ENCODE data around the gene SFXN4. TPM values are rescaled to one million over a fixed set of nuclear protein-coding genes. Genes with fewer than 3 reads are reported as not detected.

SFXN4 gene
- total and polyA plus RNA-seq, 2 of the 13 experiments (the other 11 are each of a cell fraction or from before 2014, with no cell fraction given), result 47.7 to 64.9 TPM

GRCh38 chr10:119120413-119120867 lies 45.1 kb downstream of the SFXN4 start (continued):
- TF ChIP-seq AHDC1 (CRISPR knock-in tag; IDR thresholded peaks at IDR 0.05; ENCODE audit: borderline replicate concordance), result peak; percentile 96; the same call in 1 of the 2 replicates
- no peak for TF ChIP-seq RBFOX2 (IDR thresholded peaks at IDR 0.05; ENCODE audit: low read depth, low read length)
- no peak for TF ChIP-seq BHLHE40 (IDR thresholded peaks at IDR 0.05; ENCODE audit: low read length)
- TF ChIP-seq MAZ (IDR thresholded peaks at IDR 0.05; ENCODE audit: borderline replicate concordance, low read depth, low read length), result no peak
- TF ChIP-seq MAZ (CRISPR knock-in tag; IDR thresholded peaks at IDR 0.05; ENCODE audit: low read depth), result 0 out of 2 replicates have a peak, but pooled peaks have one; percentile 21
- peak; percentile 42; the same call in 1 of the 2 replicates for TF ChIP-seq ZFX (CRISPR knock-in tag; IDR thresholded peaks at IDR 0.05; ENCODE audit: low read depth)
- TF ChIP-seq ZNF468 (CRISPR knock-in tag; IDR thresholded peaks at IDR 0.05), result no peak
- TF ChIP-seq ZNF230 (CRISPR knock-in tag; IDR thresholded peaks at IDR 0.05), result 0 out of 2 replicates have a peak, but pooled peaks have one; percentile 39
- TF ChIP-seq THRA (CRISPR knock-in tag; IDR thresholded peaks at IDR 0.05; ENCODE audit: borderline replicate concordance), result peak; percentile 93
- TF ChIP-seq ZNF256 (CRISPR knock-in tag; conservative IDR thresholded peaks at IDR 0.05), result no peak
- no peak for TF ChIP-seq TOPORS (CRISPR knock-in tag; IDR thresholded peaks at IDR 0.05)
- no peak; the same call in 1 of the 2 replicates for TF ChIP-seq KDM1A (CRISPR knock-in tag; IDR thresholded peaks at IDR 0.05)
- peak; percentile 54; the same call in 1 of the 2 replicates for TF ChIP-seq ETV5 (CRISPR knock-in tag; IDR thresholded peaks at IDR 0.05; ENCODE audit: borderline replicate concordance)
- TF ChIP-seq ONECUT2 (CRISPR knock-in tag; IDR thresholded peaks at IDR 0.05), result no peak
- TF ChIP-seq BCLAF1 (IDR thresholded peaks at IDR 0.05), result no peak
- TF ChIP-seq KLF15 (CRISPR knock-in tag; IDR thresholded peaks at IDR 0.05; ENCODE audit: borderline replicate concordance), result no peak
- no peak for TF ChIP-seq ZNF589 (CRISPR knock-in tag; conservative IDR thresholded peaks at IDR 0.05)
- TF ChIP-seq RNF2 (conservative IDR thresholded peaks at IDR 0.05; ENCODE audit: low read depth), result no peak
- TF ChIP-seq IKZF1 (IDR thresholded peaks at IDR 0.05), result no peak
- no peak for TF ChIP-seq PAX8 (CRISPR knock-in tag; IDR thresholded peaks at IDR 0.05; ENCODE audit: borderline replicate concordance)
- TF ChIP-seq DR1 (CRISPR knock-in tag; IDR thresholded peaks at IDR 0.05), result no peak
- TF ChIP-seq PLRG1 (conservative IDR thresholded peaks at IDR 0.05), result no peak
